ENCODE measurements around the gene ID2.

ID2 gene

DNA sequence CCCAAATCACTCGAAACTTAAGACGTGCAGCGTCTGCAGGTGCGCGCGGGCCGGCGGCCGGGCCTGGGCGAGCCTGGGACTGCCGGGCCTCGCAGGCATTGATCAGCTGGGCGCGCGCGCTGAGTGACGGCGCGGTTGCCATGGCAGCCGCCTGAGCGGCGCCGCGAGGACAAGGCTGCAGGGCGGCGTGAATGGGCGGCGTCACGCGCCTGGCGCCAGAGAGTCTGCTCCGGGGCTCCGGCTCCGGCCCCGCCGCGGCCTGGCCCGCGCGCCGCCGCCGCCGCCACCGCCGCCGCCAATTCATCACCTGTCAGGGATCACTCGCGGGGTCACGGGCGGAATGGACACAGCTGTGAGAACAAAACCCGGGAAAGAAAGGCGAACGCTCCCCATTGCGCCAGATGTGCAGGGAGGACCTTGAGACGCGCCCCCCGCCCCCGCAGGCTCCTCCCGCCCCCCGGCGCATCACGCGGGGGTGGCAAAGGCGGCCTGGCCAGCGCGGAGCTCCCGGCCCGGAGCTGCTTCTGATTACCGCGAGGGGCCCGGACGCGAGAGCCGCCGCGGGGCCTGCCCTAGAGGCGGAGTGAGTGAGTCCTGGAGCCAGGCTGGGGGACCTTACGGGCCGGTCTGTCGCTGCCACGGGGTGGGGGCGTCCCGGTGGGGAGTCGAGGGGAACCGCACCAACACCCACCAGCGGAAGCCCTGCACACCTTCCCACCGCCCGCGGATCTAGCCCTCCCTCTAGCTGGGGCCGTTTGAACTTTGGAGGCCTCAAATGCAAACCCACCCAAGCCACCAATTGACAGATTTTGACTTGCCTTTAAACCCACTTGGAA, 2.9 kb upstream of the ID2 start:
- Histone ChIP-seq H3K23ac (ENCODE audit: low read length) (no peak overlapping the region), H2BK120ac (ENCODE audit: low read depth, low read length) (peak overlapping the region; percentile 98), H3K36me3 (ENCODE audit: control insufficient read depth, insufficient read depth, low read length) (no peaks in the 10 kb centered on the region), H3K79me1 (ENCODE audit: low read length) (no peaks in the 10 kb centered on the region), H3K27ac (ENCODE audit: low read depth, low read length) (peak overlapping the region; percentile 89), H2BK5ac (ENCODE audit: low read length) (peak overlapping the region; percentile 87), H2BK15ac (replicated peaks; ENCODE audit: low read depth) (peak overlapping the region; percentile 3), H3K4me1 (ENCODE audit: control insufficient read depth, low read depth, low read length) (peaks cover 8% of the 10 kb centered on the region), H4K5ac (ENCODE audit: low read length) (no peak overlapping the region), H3K9ac (ENCODE audit: low read length) (peak overlapping the region; percentile 84), H3K79me2 (ENCODE audit: control insufficient read depth, insufficient read depth, low read length) (peaks cover 16% of the 10 kb centered on the region), H3K56ac (ENCODE audit: low read length) (peak overlapping the region; percentile 95), H3K18ac (ENCODE audit: low read length) (peak overlapping the region; percentile 98), H3K4me3 (ENCODE audit: low read length) (peak overlapping the region; percentile 23), H3K27me3 (ENCODE audit: insufficient read depth, low read length, poor library complexity) (no peaks in the 10 kb centered on the region), H2AK5ac (ENCODE audit: low read length) (no peak overlapping the region), H4K8ac (ENCODE audit: low read depth, low read length) (peak overlapping the region; percentile 83), H3K4me2 (ENCODE audit: low read length) (peak overlapping the region; percentile 41), H3K4ac (ENCODE audit: low read depth, low read length) (peak overlapping the region; percentile 93)
- no CpG with 5 or more reads among the region's 91 CpGs for WGBS (ENCODE audit: extremely low coverage, insufficient coverage, low lambda C conversion rate)
- peak; percentile 97 for DNase-seq

DNA sequence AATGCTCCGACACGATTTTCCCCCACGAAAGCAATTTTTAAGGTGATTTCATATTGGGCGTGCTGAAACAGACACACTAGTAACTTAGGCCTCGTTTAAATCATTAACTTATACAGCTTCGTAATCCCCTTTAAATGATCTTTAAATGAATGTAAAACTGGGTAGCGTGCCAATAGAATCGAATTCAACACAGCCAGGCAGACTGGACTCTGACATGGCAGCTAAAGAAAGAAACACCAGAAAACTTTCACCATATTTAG, 2.4 kb upstream of the ID2 start:
- Histone ChIP-seq H3K27me3 (ENCODE audit: insufficient read depth, low read length, poor library complexity) (no peaks in the 10 kb centered on the region), H2AK5ac (ENCODE audit: low read length) (no peak overlapping the region), H3K79me1 (ENCODE audit: low read length) (no peaks in the 10 kb centered on the region), H2BK120ac (ENCODE audit: low read depth, low read length) (peak overlapping the region; percentile 98), H3K9ac (ENCODE audit: low read length) (peak overlapping the region; percentile 84), H3K79me2 (ENCODE audit: control insufficient read depth, insufficient read depth, low read length) (peaks cover 17% of the 10 kb centered on the region), H2BK5ac (ENCODE audit: low read length) (peak overlapping the region; percentile 90), H3K4me1 (ENCODE audit: control insufficient read depth, low read depth, low read length) (peaks cover 8% of the 10 kb centered on the region), H3K18ac (ENCODE audit: low read length) (peak overlapping the region; percentile 98), H3K4me2 (ENCODE audit: low read length) (peak overlapping the region; percentile 41), H3K4ac (ENCODE audit: low read depth, low read length) (peak overlapping the region; percentile 93), H3K4me3 (ENCODE audit: low read length) (peak overlapping the region; percentile 23), H4K5ac (ENCODE audit: low read length) (peak overlapping the region; percentile 11), H3K36me3 (ENCODE audit: control insufficient read depth, insufficient read depth, low read length) (no peaks in the 10 kb centered on the region), H2BK15ac (replicated peaks; ENCODE audit: low read depth) (peak overlapping the region; percentile 3), H3K27ac (ENCODE audit: low read depth, low read length) (peak overlapping the region; percentile 89), H3K23ac (ENCODE audit: low read length) (no peak overlapping the region), H3K56ac (ENCODE audit: low read length) (peak overlapping the region; percentile 95), H4K8ac (ENCODE audit: low read depth, low read length) (peak overlapping the region; percentile 77)
- DNase-seq: no peak
- no CpG with 5 or more reads among the region's 8 CpGs for WGBS (ENCODE audit: extremely low coverage, insufficient coverage, low lambda C conversion rate)

DNA sequence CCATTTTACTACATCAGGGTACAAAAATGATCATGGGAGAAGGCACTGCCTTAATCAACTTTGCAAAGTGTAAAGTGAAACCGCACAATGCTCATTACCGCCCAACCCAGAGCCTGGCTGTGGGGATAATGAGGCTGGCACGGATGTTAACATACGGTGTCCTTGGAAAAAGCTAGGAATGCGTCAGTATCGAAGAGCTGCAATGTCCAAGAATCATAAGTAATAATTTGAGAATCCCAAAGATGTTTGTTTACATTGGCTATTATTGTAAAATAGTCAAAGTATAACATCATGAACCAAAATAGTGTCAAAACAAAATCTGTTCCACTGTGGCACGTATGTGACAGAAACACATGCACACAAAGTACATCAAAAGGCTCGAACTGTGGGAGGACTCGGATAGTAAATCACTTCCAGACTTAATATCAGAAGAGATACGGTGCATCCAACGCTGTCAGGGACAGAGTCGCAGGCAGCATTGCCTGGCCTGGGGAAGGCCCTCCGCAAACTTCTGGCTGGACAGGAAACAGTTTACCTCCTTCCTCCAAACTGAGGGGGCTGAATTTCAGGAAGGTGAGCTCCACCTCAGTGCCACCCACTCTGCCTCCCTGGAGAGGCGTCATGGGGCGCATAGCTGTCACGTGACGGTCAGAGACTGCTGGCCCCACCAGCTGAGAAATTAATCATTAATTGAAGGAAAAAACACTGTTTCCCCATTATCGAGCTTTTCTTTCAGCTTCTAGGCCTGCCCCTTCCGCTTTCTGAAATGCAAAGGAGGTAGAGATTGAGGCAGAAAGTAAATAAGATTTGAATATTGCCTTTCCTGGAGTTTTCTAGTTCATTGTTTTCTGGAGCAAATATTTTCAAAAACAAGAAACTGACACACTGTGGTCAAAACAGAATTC, 1.8 kb upstream of the ID2 start:
- H3K4me1 ChIP-seq (ENCODE audit: control insufficient read depth, low read depth, low read length): peaks cover 8% of the 10 kb centered on the region
- peak overlapping the region; percentile 95 for H3K56ac ChIP-seq (ENCODE audit: low read length)
- peak; percentile 56 for DNase-seq
- H2BK120ac ChIP-seq (ENCODE audit: low read depth, low read length): peak overlapping the region; percentile 98
- peak overlapping the region; percentile 65 for H2AK5ac ChIP-seq (ENCODE audit: low read length)
- peak overlapping the region; percentile 90 for H2BK5ac ChIP-seq (ENCODE audit: low read length)
- no CpG with 5 or more reads among the region's 19 CpGs for WGBS (ENCODE audit: extremely low coverage, insufficient coverage, low lambda C conversion rate)
- H3K79me2 ChIP-seq (ENCODE audit: control insufficient read depth, insufficient read depth, low read length): peaks cover 18% of the 10 kb centered on the region
- no peak overlapping the region for H3K4me3 ChIP-seq (ENCODE audit: low read length)
- H3K36me3 ChIP-seq (ENCODE audit: control insufficient read depth, insufficient read depth, low read length): no peaks in the 10 kb centered on the region
- H3K27ac ChIP-seq (ENCODE audit: low read depth, low read length): peak overlapping the region; percentile 89
- peak overlapping the region; percentile 11 for H4K5ac ChIP-seq (ENCODE audit: low read length)
- H3K79me1 ChIP-seq (ENCODE audit: low read length): no peaks in the 10 kb centered on the region
- H3K23ac ChIP-seq (ENCODE audit: low read length): peak overlapping the region; percentile 67
- no peaks in the 10 kb centered on the region for H3K27me3 ChIP-seq (ENCODE audit: insufficient read depth, low read length, poor library complexity)
- peak overlapping the region; percentile 98 for H3K18ac ChIP-seq (ENCODE audit: low read length)
- peak overlapping the region; percentile 88 for H3K4ac ChIP-seq (ENCODE audit: low read depth, low read length)
- no peak overlapping the region for H4K8ac ChIP-seq (ENCODE audit: low read depth, low read length)
- H2BK15ac ChIP-seq (replicated peaks; ENCODE audit: low read depth): peak overlapping the region; percentile 3
- peak overlapping the region; percentile 84 for H3K9ac ChIP-seq (ENCODE audit: low read length)
- H3K4me2 ChIP-seq (ENCODE audit: low read length): peak overlapping the region; percentile 41

DNA sequence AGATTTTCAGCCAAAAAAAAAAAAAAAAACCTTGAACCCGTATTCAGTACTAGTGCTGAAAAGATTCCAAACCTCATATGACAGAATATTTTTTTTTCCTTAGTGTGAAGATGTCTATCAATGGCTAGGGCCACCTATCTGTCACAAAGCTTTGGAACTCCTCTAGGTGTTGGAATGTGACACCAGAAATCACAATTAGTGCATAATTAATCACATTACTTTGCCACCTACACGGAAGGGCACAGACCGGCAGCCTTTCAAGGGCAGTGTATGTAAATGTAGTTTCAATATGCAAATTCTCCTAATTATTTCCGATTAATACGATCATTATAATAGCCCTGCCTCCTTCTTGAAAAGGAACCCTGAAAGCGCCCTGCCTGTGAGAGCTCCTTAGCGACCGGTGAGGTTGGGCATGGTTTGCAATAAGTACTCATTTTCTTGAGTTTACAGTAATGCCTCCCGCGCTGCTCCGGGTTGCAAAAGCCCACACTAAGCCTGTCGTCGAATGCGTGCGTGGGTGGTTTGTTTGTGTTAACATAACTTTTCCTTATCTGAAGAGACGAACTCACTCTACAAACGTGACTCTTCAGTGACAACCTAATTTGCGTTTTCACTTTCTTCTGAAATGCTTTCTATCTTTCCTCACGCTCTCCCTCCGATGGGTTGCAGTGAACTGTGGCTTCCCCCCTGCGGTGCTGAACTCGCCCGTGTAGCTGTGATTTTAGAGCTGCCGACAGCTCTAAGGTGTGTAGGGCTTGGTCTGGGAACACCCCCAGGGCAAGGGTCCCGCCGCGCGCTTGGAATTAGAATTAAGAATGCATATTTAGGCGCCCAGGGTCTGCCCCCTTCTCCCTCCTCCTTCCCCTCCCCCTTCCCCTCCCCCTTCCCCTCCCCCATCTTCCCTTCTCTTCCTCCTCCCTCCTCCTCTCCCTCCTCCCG, 765 bp upstream of the ID2 start:
- H3K79me1 ChIP-seq (ENCODE audit: low read length): no peaks in the 10 kb centered on the region
- DNase-seq: peak; percentile 95
- H2AK5ac ChIP-seq (ENCODE audit: low read length): no peak overlapping the region
- no peak overlapping the region for H2BK120ac ChIP-seq (ENCODE audit: low read depth, low read length)
- H3K23ac ChIP-seq (ENCODE audit: low read length): peak overlapping the region; percentile 60
- peak overlapping the region; percentile 26 for H3K4me3 ChIP-seq (ENCODE audit: low read length)
- peak overlapping the region; percentile 82 for H3K4me2 ChIP-seq (ENCODE audit: low read length)
- no peaks in the 10 kb centered on the region for H3K36me3 ChIP-seq (ENCODE audit: control insufficient read depth, insufficient read depth, low read length)
- H3K18ac ChIP-seq (ENCODE audit: low read length): peak overlapping the region; percentile 86
- peak overlapping the region; percentile 18 for H4K5ac ChIP-seq (ENCODE audit: low read length)
- H3K79me2 ChIP-seq (ENCODE audit: control insufficient read depth, insufficient read depth, low read length): peaks cover 18% of the 10 kb centered on the region
- no CpG with 5 or more reads among the region's 30 CpGs for WGBS (ENCODE audit: extremely low coverage, insufficient coverage, low lambda C conversion rate)
- H2BK15ac ChIP-seq (replicated peaks; ENCODE audit: low read depth): no peak overlapping the region
- H3K27ac ChIP-seq (ENCODE audit: low read depth, low read length): peak overlapping the region; percentile 95
- peaks cover 8% of the 10 kb centered on the region for H3K4me1 ChIP-seq (ENCODE audit: control insufficient read depth, low read depth, low read length)
- no peak overlapping the region for H4K8ac ChIP-seq (ENCODE audit: low read depth, low read length)
- peak overlapping the region; percentile 89 for H3K56ac ChIP-seq (ENCODE audit: low read length)
- H3K27me3 ChIP-seq (ENCODE audit: insufficient read depth, low read length, poor library complexity): no peaks in the 10 kb centered on the region
- peak overlapping the region; percentile 77 for H2BK5ac ChIP-seq (ENCODE audit: low read length)
- peak overlapping the region; percentile 66 for H3K9ac ChIP-seq (ENCODE audit: low read length)
- peak overlapping the region; percentile 92 for H3K4ac ChIP-seq (ENCODE audit: low read depth, low read length)

All from mesendoderm (in vitro differentiated cells).